Liver (tissue), 3 donors: ENCODE measurements around the gene CRISPLD2.

Experiments used
- CTCF ChIP-seq: fragments of 150-350 bp; IDR thresholded peaks from 2 replicates; pipeline ENCODE4 v1.5.1; 2017; ENCODE audit warnings: improper control_type of control experiment, low read depth, low read length; ENCODE audit not compliant: missing input control
- EGR1 ChIP-seq, 2 donors: IDR thresholded peaks; 2 replicates each; pipeline ENCODE4 v1.6.1; 2016 to 2018; ENCODE audit warnings: antibody characterized with exemption in 2 of 2, low read depth in 2 of 2
- MAX ChIP-seq: IDR thresholded peaks from 2 replicates; pipeline ENCODE4 v1.6.1; 2016; ENCODE audit warnings: antibody characterized with exemption
- donor health status: healthy.
- donor health status: healthy.

GRCh38 chr16:84816023-84816422 lies 3.8 kb upstream of the CRISPLD2 start:
- TF ChIP-seq CTCF (no peak), EGR1 (IDR thresholded peaks at IDR 0.05; ENCODE audit: low read depth in 2 of 2) (no peak), MAX (no peak)
